ENCODE data around the gene SUSD6.

DNA sequence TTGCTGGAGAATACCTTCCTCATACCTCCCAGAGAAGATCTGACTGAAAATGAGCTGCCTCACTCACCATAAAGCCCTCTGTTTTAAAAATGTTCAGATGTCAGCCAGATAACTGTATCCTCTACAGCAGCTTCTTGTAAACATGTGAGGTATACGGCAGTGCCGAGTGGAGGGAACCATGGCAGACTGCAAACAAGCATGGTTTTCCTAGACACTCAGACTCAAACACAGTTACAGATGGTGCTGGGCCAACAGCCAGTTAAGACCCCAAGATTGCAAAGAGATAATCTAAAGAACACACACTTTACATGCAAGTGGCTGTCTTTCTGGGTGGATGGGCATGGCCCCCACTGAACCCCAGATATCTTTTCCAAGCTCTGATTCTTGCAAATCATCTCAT lies 20.1 kb upstream of the SUSD6 start:
- TF ChIP-seq YY1 (IDR thresholded peaks at IDR 0.05; ENCODE audit: insufficient read depth, insufficient read length) = no peak
- no peak for TF ChIP-seq ZNF274 (IDR thresholded peaks at IDR 0.05; ENCODE audit: low read depth, low read length)

Measured in NT2/D1 (cell line).